Measurements from ENCODE around the gene G0S2. TPM values are rescaled to one million over a fixed set of nuclear protein-coding genes. Genes with fewer than 3 reads are reported as not detected.
A peak's percentile ranks its signal among the peaks of the same experiment; 100 is the strongest.

Gene G0S2
- total RNA-seq, 2 donors from 2014 or later, result 9.6 to 25.9 TPM

GRCh38 chr1:209720826-209721225 lies 45.6 kb downstream of the G0S2 start:
- ATAC-seq (replicated peaks in 1 of 2), result no peak
- Mint-ChIP-seq H3K9me3 (peaks cover 3 to 5% of the 10 kb centered on the region in 2 donors), H3K4me3 (no peak overlapping the region), H3K4me1 (ENCODE audit: low read depth) (peaks cover 69% of the 10 kb centered on the region), H3K27me3 (ENCODE audit: low read depth) (no peaks in the 10 kb centered on the region), H3K36me3 (ENCODE audit: insufficient read depth in 2 of 2) (peaks cover 0 to 4% of the 10 kb centered on the region in 2 donors), H3K27ac (no peak overlapping the region)
- DNase-seq, result no peak

- Mint-ChIP-seq H3K9me3 (peaks cover 3 to 5% of the 10 kb centered on the region in 2 donors), H3K27ac (peak overlapping the region; percentile 54), H3K4me3 (no peak overlapping the region), H3K27me3 (ENCODE audit: low read depth) (no peaks in the 10 kb centered on the region), H3K4me1 (ENCODE audit: low read depth) (peaks cover 64% of the 10 kb centered on the region), H3K36me3 (ENCODE audit: insufficient read depth in 2 of 2) (peaks cover 0 to 4% of the 10 kb centered on the region in 2 donors)
- ATAC-seq (replicated peaks in 1 of 2), result no peak
- DNase-seq, result no peak
Observed at GRCh38 chr1:209721323-209721722, 46.1 kb downstream of the G0S2 start.

- peaks cover 2 to 4% of the 10 kb centered on the region in 2 donors for H3K36me3 Mint-ChIP-seq (ENCODE audit: insufficient read depth in 2 of 2)
- H3K9me3 Mint-ChIP-seq, result peaks cover 3 to 8% of the 10 kb centered on the region in 2 donors
- DNase-seq, result no peak
- ATAC-seq (replicated peaks in 1 of 2), result no peak
- no peak overlapping the region for H3K4me3 Mint-ChIP-seq
- no peak overlapping the region for H3K27ac Mint-ChIP-seq
- H3K4me1 Mint-ChIP-seq (ENCODE audit: low read depth), result peaks cover 62% of the 10 kb centered on the region
- no peaks in the 10 kb centered on the region for H3K27me3 Mint-ChIP-seq (ENCODE audit: low read depth)
Observed at GRCh38 chr1:209723265-209723664, 48.1 kb downstream of the G0S2 start.

GRCh38 chr1:209723756-209724693 lies 48.8 kb downstream of the G0S2 start:
- Mint-ChIP-seq H3K4me1 (ENCODE audit: low read depth) (peaks cover 62% of the 10 kb centered on the region), H3K27me3 (ENCODE audit: low read depth) (no peaks in the 10 kb centered on the region), H3K9me3 (peaks cover 3 to 8% of the 10 kb centered on the region in 2 donors), H3K4me3 (peak overlapping the region; percentile 76 to 79), H3K27ac (peak overlapping the region; percentile 99), H3K36me3 (ENCODE audit: insufficient read depth in 2 of 2) (peaks cover 2 to 4% of the 10 kb centered on the region in 2 donors)
- ATAC-seq (replicated peaks in 1 of 2) (peak; percentile 92 to 93), DNase-seq (peak; percentile 63 to 75)

Other genes with a start within 250 kb of the G0S2 start
- under 1 TPM; 0.43 to 0.63 TPM for gene CAMK1G, start 91.7 kb upstream of the G0S2 start, total RNA-seq
- gene LAMB3, start 23.0 kb upstream of the G0S2 start, total RNA-seq, result 10 to 100 TPM in 1 of 2 donors, 1 to 10 TPM in 1; 5.9 to 26.0 TPM
- 1 to 10 TPM; 2.1 to 3.1 TPM for gene HSD11B1, start 29.4 kb downstream of the G0S2 start, total RNA-seq
- 100 to 1,000 TPM; 127 to 157 TPM for gene TRAF3IP3, start 80.6 kb downstream of the G0S2 start, total RNA-seq
- 1 to 10 TPM; 2.8 to 3.3 TPM for gene C1orf74, start 109.1 kb downstream of the G0S2 start, total RNA-seq
- 1 to 10 TPM in 1 of 2 donors, under 1 TPM in 1; 0.49 to 2.3 TPM for gene IRF6, start 130.7 kb downstream of the G0S2 start, total RNA-seq
- gene UTP25, start 152.6 kb downstream of the G0S2 start, total RNA-seq, result 10 to 100 TPM; 11.5 to 11.9 TPM